ENCODE data around the gene MARCHF10.

DNA sequence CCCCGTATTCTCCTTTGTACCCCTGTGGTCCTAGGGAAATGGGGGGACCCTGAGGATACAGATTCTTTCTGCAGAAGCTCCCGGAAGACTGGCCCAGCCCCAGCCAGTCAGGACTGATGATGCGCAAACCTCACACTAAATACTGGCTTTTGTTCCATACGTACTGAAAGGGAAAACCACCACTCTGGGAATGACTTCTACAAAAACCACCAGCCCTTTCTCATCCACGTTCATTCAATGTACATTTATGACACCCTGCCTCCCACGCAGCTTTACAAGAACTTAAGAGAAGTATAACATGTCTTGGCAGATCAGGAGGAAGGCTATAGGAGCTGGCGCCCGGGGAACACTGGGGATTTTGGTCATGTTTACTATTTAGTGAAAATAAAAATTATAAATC is 70.6 kb downstream of the MARCHF10 start:
- TF ChIP-seq, protein P1, sequence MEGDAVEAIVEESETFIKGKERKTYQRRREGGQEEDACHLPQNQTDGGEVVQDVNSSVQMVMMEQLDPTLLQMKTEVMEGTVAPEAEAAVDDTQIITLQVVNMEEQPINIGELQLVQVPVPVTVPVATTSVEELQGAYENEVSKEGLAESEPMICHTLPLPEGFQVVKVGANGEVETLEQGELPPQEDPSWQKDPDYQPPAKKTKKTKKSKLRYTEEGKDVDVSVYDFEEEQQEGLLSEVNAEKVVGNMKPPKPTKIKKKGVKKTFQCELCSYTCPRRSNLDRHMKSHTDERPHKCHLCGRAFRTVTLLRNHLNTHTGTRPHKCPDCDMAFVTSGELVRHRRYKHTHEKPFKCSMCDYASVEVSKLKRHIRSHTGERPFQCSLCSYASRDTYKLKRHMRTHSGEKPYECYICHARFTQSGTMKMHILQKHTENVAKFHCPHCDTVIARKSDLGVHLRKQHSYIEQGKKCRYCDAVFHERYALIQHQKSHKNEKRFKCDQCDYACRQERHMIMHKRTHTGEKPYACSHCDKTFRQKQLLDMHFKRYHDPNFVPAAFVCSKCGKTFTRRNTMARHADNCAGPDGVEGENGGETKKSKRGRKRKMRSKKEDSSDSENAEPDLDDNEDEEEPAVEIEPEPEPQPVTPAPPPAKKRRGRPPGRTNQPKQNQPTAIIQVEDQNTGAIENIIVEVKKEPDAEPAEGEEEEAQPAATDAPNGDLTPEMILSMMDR (IDR thresholded peaks at IDR 0.05; ENCODE audit: poor library complexity, severe bottlenecking): no peak
- TF ChIP-seq POLR2AphosphoS5 (IDR thresholded peaks at IDR 0.05) (no peak), SMC3 (conservative IDR thresholded peaks at IDR 0.05; ENCODE audit: poor library complexity) (no peak), EP300 (conservative IDR thresholded peaks at IDR 0.05; ENCODE audit: poor library complexity, severe bottlenecking) (no peak), EZH2 (IDR thresholded peaks at IDR 0.05; ENCODE audit: borderline replicate concordance, insufficient read depth, low read length, poor library complexity, severe bottlenecking) (no peak)

Measured in neural cell (in vitro differentiated cells).